NCI-H2029 (cell line): ENCODE data around the gene NFIX.

Experiments
- DNase-seq: peaks from one replicate; lab custom pipeline; 2025; lab: John Stamatoyannopoulos, UW

Gene NFIX

DNA sequence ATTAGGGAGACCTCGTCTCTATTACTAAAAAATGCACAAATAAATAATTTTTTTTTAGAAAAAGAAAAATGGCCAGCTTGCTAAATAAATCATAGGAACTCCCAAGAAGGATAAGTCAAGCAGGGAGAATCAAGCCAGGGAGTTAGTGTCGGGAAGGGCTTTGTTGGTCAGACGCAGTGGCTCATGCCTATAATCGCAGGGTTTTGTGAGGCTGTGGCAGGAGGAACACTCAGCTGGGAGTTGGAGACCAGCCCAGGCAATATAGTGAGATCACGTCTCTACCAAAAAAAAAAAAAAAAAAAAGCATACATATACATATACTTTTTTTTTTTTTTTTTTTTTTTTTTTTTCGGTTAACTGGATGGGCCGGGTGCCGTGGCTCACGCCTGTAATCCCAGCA is 131.8 kb downstream of the NFIX start:
- no peak for DNase-seq

DNA sequence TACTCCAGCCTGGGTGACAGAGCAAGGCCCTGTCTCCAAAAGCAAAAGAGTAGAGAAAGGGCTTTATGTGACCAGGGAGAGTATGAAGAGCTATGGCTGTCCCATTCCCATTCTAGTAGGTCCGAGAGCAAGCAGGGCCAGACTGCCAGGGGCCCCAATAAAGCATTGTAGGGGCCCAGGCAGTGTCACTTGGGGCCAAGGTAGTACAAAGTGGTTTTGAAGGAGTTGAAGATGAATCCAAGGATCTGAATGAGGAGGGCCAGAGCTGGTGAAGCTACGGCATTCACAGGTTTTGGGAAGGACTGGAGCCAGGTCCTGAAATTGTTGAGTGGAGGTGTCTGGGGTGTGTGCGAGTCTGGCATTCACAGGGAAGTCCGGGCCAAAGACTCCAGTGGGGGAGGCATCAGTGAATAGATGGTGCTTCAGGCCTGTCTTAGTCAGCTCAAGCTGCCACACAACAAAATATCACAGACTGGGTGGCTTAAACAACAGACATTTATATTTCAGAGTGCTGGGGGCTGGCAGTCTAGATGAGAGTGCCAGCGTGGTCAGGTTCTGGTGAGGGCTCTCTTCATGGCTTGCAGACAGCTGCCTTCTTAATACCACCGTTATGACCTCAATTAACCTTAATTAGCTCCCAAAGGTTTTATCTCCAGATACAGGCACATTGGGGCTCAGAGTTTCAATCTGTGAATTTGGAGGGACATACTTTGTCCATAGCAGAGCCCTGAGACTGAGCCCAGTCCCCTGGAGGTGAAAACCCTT is 132.7 kb downstream of the NFIX start:
- DNase-seq, result no peak

DNA sequence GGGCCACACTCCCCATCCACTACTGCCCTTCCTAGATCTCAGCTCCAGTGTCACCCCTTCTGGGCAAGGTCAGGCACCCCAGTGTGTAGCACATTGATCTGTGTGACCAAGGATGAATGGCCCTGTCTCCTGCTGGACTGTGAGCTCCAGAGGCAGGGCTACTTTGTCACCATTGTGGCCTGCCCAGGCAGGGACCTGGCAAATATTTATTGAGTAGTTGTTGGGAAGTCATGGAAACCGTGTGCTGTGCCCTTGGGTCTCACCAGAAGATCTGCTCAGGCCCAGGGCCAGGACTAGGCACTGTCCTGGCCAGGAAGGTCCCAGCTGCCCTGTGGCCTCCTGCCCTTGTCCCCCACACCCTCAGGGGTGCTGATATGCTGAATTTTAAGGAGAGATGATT is 133.3 kb downstream of the NFIX start:
- DNase-seq, result no peak

DNA sequence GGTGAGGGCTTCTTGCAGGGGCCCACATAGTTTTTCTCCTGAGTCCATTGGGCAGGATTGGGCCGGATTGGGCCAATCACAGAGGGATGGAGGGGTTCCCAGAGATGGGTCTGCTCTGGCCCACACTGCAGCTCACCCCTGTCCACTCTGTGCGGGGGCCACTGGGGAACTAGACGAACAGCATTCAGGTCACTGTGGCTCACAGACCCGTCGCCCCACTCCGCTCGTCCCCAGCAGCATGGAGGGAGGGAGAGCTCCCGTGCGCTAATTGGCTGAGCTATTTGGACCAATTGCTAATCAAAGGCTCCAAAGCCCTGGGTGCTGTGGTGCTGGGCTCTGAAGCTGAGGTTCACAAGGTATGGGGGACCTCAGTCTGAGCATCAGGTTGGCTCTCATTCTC is 134.1 kb downstream of the NFIX start:
- no peak for DNase-seq

DNA sequence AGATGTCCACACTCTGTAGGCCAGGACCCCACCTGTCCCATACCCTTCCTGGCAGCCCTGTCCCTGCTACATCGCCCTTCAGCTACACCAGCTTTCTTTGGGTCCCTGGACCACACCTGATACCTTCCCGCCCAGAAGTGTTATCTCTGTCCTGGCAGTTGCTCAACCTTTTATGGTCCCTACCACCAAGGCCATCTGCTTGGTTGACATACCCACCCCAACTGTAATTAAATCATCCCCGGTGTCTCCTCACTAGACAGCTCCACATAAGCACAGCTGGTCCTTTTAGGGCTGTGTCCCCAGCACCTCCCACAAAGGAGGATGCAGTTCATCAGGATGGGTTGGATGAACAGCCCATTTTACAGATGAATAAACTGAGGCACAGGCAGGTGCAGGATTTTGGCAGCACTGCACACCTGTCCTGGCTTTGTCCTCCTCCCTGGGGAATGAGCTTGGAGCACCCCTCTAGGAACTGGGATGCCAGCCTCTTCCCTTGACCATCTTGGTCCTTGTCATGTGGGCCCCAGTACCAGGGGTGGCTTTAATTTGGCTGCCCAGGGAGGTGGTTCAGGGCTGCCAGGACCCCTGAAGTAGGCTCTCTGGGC is 135.7 kb downstream of the NFIX start:
- no peak for DNase-seq

DNA sequence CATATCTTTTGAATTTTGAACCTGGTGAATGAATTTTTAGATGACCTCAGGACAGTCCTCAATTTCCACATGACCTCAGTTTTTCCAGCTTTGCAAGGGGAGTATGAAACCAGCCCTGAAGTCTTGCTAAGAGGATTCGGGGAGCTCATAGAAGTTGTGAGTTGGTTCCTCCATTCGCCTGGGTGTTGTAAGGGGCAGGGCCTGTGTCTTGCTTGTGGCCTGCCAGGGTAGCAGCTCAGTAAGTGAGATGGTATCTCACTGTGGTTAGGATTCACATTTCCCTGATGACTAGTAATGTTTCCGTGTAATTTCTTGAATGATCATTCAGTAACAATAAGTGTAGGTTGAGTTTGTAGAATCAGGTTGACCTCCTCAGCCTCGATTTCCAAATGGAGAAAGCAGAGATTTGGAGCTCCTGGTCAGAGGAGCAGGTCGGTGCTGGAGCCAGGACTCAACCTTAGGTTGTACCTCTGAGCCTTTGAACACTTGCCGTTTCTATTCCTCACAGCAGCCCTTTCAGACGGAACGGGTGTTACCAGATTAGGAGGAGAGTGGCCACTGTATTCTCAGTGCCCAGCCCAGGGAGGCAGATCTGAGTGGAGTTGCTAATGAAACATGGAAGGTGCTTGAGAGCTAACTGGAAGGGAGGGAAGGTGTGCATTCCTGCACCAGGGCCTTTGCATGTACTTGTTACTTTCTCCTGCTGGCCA is 137.4 kb downstream of the NFIX start:
- DNase-seq, result no peak

DNA sequence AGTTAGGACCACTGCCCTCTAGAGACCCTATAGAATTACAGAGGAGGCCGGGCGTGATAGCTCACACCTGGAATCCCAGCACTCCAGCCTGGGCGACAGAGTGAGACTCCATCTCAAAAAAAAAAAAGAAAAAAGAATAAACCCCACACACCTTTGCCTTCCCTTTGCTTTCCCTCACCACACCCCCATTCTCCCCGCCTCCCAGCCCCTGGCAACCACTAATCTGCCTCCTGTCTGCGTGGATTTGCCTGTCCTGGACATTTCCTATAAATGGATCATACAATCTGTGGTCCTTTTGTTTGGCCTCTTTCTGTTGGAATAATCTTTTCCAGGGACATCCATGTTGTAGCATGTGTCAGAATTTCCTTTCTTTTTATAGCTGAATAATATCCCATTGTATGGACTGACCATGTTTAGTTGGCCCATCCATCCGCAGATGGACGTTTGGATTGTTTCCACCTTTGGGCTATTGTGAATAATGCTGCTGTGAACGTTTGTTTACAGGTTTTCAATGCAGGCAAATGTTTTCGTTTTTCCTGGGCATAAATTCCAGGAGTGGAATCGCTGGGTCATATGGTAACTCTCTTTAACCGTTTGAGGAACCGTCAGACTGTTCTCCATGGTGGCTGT is 138.1 kb downstream of the NFIX start:
- no peak for DNase-seq

DNA sequence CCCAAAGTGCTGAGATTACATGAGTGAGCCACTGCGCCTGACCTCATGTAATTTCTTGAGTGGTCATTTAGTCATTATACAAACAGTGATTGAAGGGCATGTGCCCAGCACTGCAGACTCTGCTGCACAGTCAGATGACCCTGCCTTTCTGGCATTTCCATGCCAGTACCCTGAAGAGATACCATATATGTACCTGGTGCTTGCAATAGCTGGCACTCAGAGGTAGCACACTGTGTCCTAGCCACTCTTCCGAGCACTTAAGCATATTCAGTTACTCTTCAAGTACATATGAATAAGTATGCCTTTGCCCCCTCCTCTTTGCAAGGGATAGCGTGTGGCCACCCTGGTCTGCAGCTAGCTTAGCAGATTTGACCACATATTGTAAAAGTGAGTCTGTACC is 139.4 kb downstream of the NFIX start:
- DNase-seq, result no peak

DNA sequence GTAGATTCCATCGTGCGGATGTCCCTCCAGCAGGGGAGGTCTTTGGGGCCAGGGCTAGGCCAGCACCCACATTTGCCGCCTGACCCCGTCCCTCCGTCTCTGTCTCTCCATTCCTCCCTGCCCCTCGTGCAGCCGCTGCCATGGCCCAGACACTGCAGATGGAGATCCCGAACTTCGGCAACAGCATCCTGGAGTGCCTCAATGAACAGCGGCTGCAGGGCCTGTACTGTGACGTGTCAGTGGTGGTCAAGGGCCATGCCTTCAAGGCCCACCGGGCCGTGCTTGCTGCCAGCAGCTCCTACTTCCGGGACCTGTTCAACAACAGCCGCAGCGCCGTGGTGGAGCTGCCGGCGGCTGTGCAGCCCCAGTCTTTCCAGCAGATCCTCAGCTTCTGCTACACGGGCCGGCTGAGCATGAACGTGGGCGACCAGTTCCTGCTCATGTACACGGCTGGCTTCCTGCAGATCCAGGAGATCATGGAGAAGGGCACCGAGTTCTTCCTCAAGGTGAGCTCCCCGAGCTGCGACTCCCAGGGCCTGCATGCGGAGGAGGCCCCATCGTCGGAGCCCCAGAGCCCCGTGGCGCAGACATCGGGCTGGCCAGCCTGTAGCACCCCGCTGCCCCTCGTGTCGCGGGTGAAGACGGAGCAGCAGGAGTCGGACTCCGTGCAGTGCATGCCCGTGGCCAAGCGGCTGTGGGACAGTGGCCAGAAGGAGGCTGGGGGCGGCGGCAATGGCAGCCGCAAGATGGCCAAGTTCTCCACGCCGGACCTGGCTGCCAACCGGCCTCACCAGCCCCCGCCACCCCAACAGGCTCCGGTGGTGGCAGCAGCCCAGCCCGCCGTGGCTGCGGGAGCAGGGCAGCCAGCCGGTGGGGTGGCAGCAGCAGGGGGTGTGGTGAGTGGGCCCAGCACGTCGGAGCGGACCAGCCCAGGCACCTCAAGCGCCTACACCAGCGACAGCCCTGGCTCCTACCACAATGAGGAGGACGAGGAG is 140.1 kb downstream of the NFIX start:
- DNase-seq, result no peak

DNA sequence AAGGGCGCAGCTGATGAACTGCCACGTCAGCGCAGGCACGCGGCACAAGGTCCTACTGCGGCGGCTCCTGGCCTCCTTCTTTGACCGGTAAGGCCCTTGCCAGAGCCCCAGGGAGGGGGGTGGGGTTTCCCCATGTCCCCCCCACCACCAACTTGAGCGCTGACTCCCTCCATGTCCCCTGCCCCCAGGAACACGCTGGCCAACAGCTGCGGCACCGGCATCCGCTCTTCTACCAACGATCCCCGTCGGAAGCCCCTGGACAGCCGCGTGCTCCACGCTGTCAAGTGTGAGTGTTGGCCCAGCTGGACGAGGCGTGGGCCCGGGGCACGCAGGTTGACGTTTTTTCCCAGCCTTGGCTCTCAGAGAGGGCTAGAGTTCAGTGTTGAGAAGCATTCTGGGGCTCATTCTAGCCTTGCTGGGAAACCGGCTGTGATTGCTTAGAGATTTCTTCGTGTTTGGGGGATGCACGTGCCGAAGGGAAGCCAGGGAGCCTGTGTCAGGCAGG is 142.1 kb downstream of the NFIX start:
- no peak for DNase-seq

DNA sequence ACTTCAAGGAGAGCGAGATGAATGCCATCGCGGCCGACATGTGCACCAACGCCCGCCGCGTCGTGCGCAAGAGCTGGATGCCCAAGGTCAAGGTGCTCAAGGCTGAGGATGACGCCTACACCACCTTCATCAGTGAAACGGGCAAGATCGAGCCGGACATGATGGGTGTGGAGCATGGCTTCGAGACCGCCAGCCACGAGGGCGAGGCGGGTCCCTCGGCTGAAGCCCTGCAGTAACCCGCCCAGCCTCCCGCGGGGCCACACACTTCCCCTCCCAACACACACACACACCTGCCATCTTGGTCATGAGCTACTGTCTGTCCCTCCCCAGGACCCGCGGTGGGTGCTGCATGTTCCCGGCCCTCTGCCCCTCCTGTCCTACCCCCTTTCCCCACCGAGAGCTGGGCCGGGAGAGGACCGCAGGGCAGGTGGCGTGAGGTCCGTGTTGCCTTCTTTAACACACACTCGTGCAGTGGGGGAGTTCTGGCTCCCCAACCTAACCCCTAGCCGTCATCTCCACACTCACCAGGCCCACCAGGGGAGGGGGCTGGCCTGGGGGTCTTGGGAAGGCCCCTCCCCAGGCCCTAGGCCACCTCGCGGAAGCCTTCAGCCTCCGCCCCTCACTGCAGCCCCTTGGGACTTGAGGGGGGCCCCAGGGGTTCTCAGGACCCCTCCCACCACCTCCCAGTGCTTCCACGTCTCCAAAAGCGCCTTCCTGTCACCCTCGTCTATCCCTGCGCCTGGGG is 143.1 kb downstream of the NFIX start:
- DNase-seq, result no peak

DNA sequence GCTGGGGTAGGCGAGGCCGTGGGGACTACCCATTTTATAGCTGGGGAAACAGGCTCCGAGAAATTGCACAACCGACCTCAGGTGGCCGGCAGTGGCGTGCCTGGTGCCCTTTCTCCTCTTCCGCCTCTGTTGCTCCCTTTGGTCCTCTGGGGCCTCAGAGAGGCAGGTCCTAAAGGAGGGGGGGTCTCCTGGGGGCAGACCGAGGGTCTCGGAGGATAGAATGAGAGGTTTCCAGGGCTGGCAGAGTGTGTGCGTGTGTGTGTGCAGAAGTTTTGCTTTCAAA is 143.6 kb downstream of the NFIX start:
- DNase-seq, result no peak

DNA sequence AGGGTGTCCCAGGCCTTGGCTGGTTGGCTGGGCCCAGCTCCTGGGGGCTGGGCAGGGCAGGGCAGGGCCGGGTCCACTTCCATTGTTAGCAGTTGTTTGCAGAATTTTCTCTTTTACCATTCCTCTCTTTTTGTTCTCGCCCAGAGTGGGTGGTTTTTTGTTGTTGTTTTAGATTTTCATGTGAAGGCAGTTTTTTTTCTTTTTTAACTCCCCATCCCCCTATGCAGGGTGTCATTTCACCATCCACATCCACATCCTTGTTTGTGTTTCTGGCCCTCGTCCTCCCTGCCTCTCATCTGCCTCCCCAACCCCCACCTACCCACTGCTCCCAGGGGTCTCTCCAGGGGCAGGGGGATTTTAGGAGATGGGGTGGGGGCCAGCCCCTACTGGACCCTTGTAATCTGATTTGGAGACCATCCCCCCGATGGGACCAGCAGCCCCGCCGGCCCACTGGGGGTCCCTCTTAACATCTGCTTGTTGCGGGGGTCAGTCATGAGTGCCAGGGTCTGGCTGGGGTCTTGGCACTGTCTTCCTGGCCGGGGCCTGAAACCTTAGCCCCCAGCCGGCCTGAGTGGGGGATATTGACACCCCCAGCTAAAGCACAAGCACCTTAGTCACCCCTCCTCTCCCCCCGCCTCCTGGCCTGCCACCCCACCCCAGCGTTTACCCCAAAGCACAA is 144.5 kb downstream of the NFIX start:
- DNase-seq, result no peak

DNA sequence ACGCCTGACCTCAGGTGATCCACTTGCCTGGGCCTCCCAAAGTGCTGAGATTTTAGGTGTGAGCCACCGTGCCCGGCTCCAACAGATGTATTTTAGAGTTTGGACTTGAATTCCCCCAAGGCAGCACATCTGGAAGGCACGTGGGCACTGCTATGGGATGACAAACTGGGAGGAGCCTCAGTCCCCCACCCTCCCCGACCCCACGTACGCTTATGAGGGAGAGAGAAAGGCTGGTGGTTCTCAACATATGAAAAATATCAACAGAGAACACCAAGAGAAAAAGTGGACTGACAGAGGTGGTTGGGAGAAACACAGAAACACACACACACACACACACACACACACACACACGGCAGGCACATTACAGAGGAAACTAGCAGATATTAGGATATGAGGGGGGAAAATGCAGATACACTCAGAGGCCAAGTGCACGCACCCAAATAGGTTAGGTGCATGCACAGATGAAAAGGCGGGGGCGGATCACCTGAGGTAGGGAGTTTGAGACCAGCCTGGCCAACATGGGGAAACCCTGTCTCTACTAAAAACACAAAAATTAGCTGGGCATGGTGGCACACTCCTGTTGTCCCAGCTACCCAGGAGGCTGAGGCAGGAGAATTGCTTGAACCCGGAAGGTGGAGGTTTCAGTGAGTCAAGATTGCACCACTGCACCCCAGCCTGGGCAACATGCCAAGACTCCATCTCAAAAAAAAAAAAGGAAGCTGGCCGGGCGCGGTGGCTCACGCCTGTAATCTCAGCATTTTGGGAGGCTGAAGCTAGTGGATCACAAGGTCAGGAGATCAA is 151.7 kb downstream of the NFIX start:
- DNase-seq, result no peak
